GM12875 (cell line): ENCODE data around the gene KHSRP.
A peak's percentile ranks its signal among the peaks of the same experiment; 100 is the strongest.

ENCODE experiments used
- H3K4me3 ChIP-seq: one replicate; pipeline ENCODE4 v1.5.1; 2011; ENCODE audit warnings: low read depth, low read length, control low read depth
- CTCF ChIP-seq: IDR thresholded peaks from 2 replicates; pipeline ENCODE4 v1.5.1; 2011; ENCODE audit warnings: low read depth, mild to moderate bottlenecking, control low read depth, inconsistent platforms, low read length, moderate library complexity, borderline replicate concordance; ENCODE audit not compliant: insufficient read depth

KHSRP gene

GRCh38 chr19:6424195-6424938, at the start of gene KHSRP:
KHSRP (minus strand) TSS chr19:6424811; CDS start chr19:6424701, 110 bp downstream.
- H3K4me3 ChIP-seq, result peak within 1 kb of the TSS; percentile 91
- TF ChIP-seq CTCF, result no peak

GRCh38 chr19:6473647-6474046, 49.0 kb upstream of the KHSRP start:
- no peak for TF ChIP-seq CTCF
- H3K4me3 ChIP-seq, result no peak overlapping the region

GRCh38 chr19:6472713-6473112, 48.1 kb upstream of the KHSRP start:
- no peak overlapping the region for H3K4me3 ChIP-seq
- no peak for TF ChIP-seq CTCF

- no peak for TF ChIP-seq CTCF
- no peak overlapping the region for H3K4me3 ChIP-seq
Observed at GRCh38 chr19:6471076-6471475, 46.5 kb upstream of the KHSRP start.

GRCh38 chr19:6470173-6470572, 45.6 kb upstream of the KHSRP start:
- TF ChIP-seq CTCF, result no peak

GRCh38 chr19:6467384-6467783, 42.8 kb upstream of the KHSRP start:
- TF ChIP-seq CTCF, result no peak
- no peak overlapping the region for H3K4me3 ChIP-seq

More at GRCh38 chr19:6470173-6470572, 45.6 kb upstream of the KHSRP start:
- H3K4me3 ChIP-seq, result no peak overlapping the region
